Lower lobe of right lung (tissue), 2 donors: Measurements from ENCODE around the gene TMC4. TPM values are rescaled to one million over a fixed set of nuclear protein-coding genes. Genes with fewer than 3 reads are reported as not detected.
"Not testable (repeated sequence)": the region's sequence is repeated elsewhere in the genome, so short reads cannot be mapped to it uniquely, and the experiment has no call there.

ENCODE experiments used
- ATAC-seq, 2 donors: fragments of 200-7000 bp; cut with Tn5 transposase; one replicate each; pipeline ENCODE4 v1.9.1; 2020 to 2022; ENCODE audit warnings: mild to moderate bottlenecking in 2 of 2, moderate library complexity in 2 of 2
- DNase-seq: peaks from one replicate; pipeline ENCODE4 v3.0.0-alpha.2; 2020
- H3K27ac ChIP-seq: fragments of 200-600 bp; one replicate; pipeline ENCODE4 v1.8.0; 2022
- H3K27me3 ChIP-seq: fragments of 200-600 bp; one replicate; pipeline ENCODE4 v1.8.0; 2022; ENCODE audit warnings: low read depth
- H3K36me3 ChIP-seq: fragments of 200-600 bp; one replicate; pipeline ENCODE4 v1.8.0; 2022; ENCODE audit warnings: mild to moderate bottlenecking
- H3K4me1 ChIP-seq: fragments of 200-600 bp; one replicate; pipeline ENCODE4 v1.8.0; 2022
- H3K4me3 ChIP-seq: fragments of 200-600 bp; one replicate; pipeline ENCODE4 v1.8.0; 2022; ENCODE audit warnings: mild to moderate bottlenecking
- H3K9me3 ChIP-seq: fragments of 200-600 bp; one replicate; pipeline ENCODE4 v1.8.0; 2022
- CTCF ChIP-seq: fragments of 200-600 bp; IDR thresholded peaks from one replicate; pipeline ENCODE4 v1.8.0; 2022; ENCODE audit warnings: antibody characterized with exemption, mild to moderate bottlenecking
- intact Hi-C: fragments of 100-400 bp; cut with DNase I; formaldehyde crosslinking; loops from one replicate; pipeline ENCODE4 v1.11.0; 2022
- total RNA-seq: library from RNA; stranded (reverse); fragmentation: NEBNext Ultra II Directional; extraction: Animal tissue kit (Norgen Biotek cat#: 25700); gene quantifications from one replicate; pipeline ENCODE4 v1.2.1, GENCODE V29; 2021
- donor health status: DM: no; HTN: yes; CAD: no; lungs with severe emphysema.

Gene TMC4
- total RNA-seq, 1 donor from 2014 or later: 57.6 TPM

GRCh38 chr19:54197121-54197520 lies 24.2 kb upstream of the TMC4 start:
- TF ChIP-seq CTCF: no peak
- Histone ChIP-seq H3K36me3 (peaks cover 43% of the 10 kb centered on the region), H3K9me3 (no peaks in the 10 kb centered on the region), H3K27ac (no peak overlapping the region), H3K27me3 (no peaks in the 10 kb centered on the region), H3K4me3 (no peak overlapping the region), H3K4me1 (peaks cover 20% of the 10 kb centered on the region)
- intact Hi-C loops: no loop called here
- ATAC-seq: no peak
- no peak for DNase-seq

- no peak for ATAC-seq
- peaks cover 39% of the 10 kb centered on the region for H3K36me3 ChIP-seq
- peaks cover 20% of the 10 kb centered on the region for H3K4me1 ChIP-seq
- no peaks in the 10 kb centered on the region for H3K9me3 ChIP-seq
- no peak overlapping the region for H3K4me3 ChIP-seq
- H3K27ac ChIP-seq: no peak overlapping the region
- no peak for DNase-seq
- intact Hi-C loops: no loop called here
- TF ChIP-seq CTCF: no peak
- no peaks in the 10 kb centered on the region for H3K27me3 ChIP-seq
These were observed 23.6 kb upstream of the TMC4 start for GRCh38 chr19:54196536-54196935.

- intact Hi-C loops, H3K9me3 ChIP-seq: not testable (repeated sequence)
These were observed 21.5 kb upstream of the TMC4 start for GRCh38 chr19:54194463-54194862.

GRCh38 chr19:54193011-54193410 lies 20.1 kb upstream of the TMC4 start:
- Histone ChIP-seq H3K4me1 (peaks cover 19% of the 10 kb centered on the region), H3K36me3 (peaks cover 36% of the 10 kb centered on the region), H3K4me3 (no peak overlapping the region), H3K27ac (no peak overlapping the region), H3K9me3 (no peaks in the 10 kb centered on the region), H3K27me3 (no peaks in the 10 kb centered on the region)
- no peak for TF ChIP-seq CTCF
- intact Hi-C loops: no loop called here
- DNase-seq (no peak), ATAC-seq (no peak)

More at GRCh38 chr19:54194463-54194862, 21.5 kb upstream of the TMC4 start:
- H3K27ac ChIP-seq, ATAC-seq, H3K27me3 ChIP-seq, H3K4me3 ChIP-seq, DNase-seq: not testable (repeated sequence)
- Histone ChIP-seq H3K36me3 (peaks cover 36% of the 10 kb centered on the region), H3K4me1 (peaks cover 11% of the 10 kb centered on the region)

- H3K4me3 ChIP-seq: peak overlapping the region; percentile 94
- H3K9me3 ChIP-seq: no peaks in the 10 kb centered on the region
- peaks cover 20% of the 10 kb centered on the region for H3K4me1 ChIP-seq
- ATAC-seq (no peak), DNase-seq (no peak)
- intact Hi-C loops: no loop called here
- peak overlapping the region; percentile 92 for H3K27ac ChIP-seq
- peaks cover 36% of the 10 kb centered on the region for H3K36me3 ChIP-seq
- no peak for TF ChIP-seq CTCF
- H3K27me3 ChIP-seq: no peaks in the 10 kb centered on the region
These were observed 19.0 kb upstream of the TMC4 start for GRCh38 chr19:54191811-54192453.

- Histone ChIP-seq H3K9me3 (no peaks in the 10 kb centered on the region), H3K36me3 (peaks cover 36% of the 10 kb centered on the region), H3K27ac (peak within 1 kb of the TSS; percentile 92), H3K4me1 (peaks cover 20% of the 10 kb centered on the region), H3K27me3 (no peaks in the 10 kb centered on the region), H3K4me3 (peak within 1 kb of the TSS; percentile 94)
- TF ChIP-seq CTCF: no peak
- intact Hi-C loops: no loop called here
- ATAC-seq (peak; percentile 67 to 68), DNase-seq (peak; percentile 93)
These were observed 18.3 kb upstream of the TMC4 start, which contains the start of gene TSEN34 for GRCh38 chr19:54191011-54191810. TSEN34 (plus strand) TSS chr19:54191308; CDS start chr19:54191365, 57 bp downstream.
